Lower lobe of right lung (tissue), 2 donors: ENCODE measurements around the gene AMZ1. TPM values are rescaled to one million over a fixed set of nuclear protein-coding genes. Genes with fewer than 3 reads are reported as not detected.
"Not testable (repeated sequence)": the region's sequence is repeated elsewhere in the genome, so short reads cannot be mapped to it uniquely, and the experiment has no call there.

Experiments used
- ATAC-seq, 2 donors: fragments of 200-7000 bp; cut with Tn5 transposase; one replicate each; pipeline ENCODE4 v1.9.1; 2020 to 2022; ENCODE audit warnings: mild to moderate bottlenecking in 2 of 2, moderate library complexity in 2 of 2
- DNase-seq: peaks from one replicate; pipeline ENCODE4 v3.0.0-alpha.2; 2020
- H3K27ac ChIP-seq: fragments of 200-600 bp; one replicate; pipeline ENCODE4 v1.8.0; 2022
- H3K27me3 ChIP-seq: fragments of 200-600 bp; one replicate; pipeline ENCODE4 v1.8.0; 2022; ENCODE audit warnings: low read depth
- H3K36me3 ChIP-seq: fragments of 200-600 bp; one replicate; pipeline ENCODE4 v1.8.0; 2022; ENCODE audit warnings: mild to moderate bottlenecking
- H3K4me1 ChIP-seq: fragments of 200-600 bp; one replicate; pipeline ENCODE4 v1.8.0; 2022
- H3K4me3 ChIP-seq: fragments of 200-600 bp; one replicate; pipeline ENCODE4 v1.8.0; 2022; ENCODE audit warnings: mild to moderate bottlenecking
- H3K9me3 ChIP-seq: fragments of 200-600 bp; one replicate; pipeline ENCODE4 v1.8.0; 2022
- intact Hi-C: fragments of 100-400 bp; cut with DNase I; formaldehyde crosslinking; loops from one replicate; pipeline ENCODE4 v1.11.0; 2022
- total RNA-seq: library from RNA; stranded (reverse); fragmentation: NEBNext Ultra II Directional; extraction: Animal tissue kit (Norgen Biotek cat#: 25700); gene quantifications from one replicate; pipeline ENCODE4 v1.2.1, GENCODE V29; 2021
- TF ChIP-seq, protein P1 (sequence below): fragments of 200-600 bp; IDR thresholded peaks from one replicate; pipeline ENCODE4 v1.8.0; 2022; ENCODE audit warnings: antibody characterized with exemption, mild to moderate bottlenecking
- donor health status: DM: no; HTN: yes; CAD: no; lungs with severe emphysema.

Gene AMZ1
- total RNA-seq, 1 donor from 2014 or later = 0.47 TPM

GRCh38 chr7:2667843-2668242 is 20.2 kb upstream of the AMZ1 start:
- H3K9me3 ChIP-seq = no peaks in the 10 kb centered on the region
- TF ChIP-seq, protein P1, sequence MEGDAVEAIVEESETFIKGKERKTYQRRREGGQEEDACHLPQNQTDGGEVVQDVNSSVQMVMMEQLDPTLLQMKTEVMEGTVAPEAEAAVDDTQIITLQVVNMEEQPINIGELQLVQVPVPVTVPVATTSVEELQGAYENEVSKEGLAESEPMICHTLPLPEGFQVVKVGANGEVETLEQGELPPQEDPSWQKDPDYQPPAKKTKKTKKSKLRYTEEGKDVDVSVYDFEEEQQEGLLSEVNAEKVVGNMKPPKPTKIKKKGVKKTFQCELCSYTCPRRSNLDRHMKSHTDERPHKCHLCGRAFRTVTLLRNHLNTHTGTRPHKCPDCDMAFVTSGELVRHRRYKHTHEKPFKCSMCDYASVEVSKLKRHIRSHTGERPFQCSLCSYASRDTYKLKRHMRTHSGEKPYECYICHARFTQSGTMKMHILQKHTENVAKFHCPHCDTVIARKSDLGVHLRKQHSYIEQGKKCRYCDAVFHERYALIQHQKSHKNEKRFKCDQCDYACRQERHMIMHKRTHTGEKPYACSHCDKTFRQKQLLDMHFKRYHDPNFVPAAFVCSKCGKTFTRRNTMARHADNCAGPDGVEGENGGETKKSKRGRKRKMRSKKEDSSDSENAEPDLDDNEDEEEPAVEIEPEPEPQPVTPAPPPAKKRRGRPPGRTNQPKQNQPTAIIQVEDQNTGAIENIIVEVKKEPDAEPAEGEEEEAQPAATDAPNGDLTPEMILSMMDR = no peak
- H3K4me3 ChIP-seq = no peak overlapping the region
- no peak overlapping the region for H3K27ac ChIP-seq
- no peak for ATAC-seq
- peaks cover 13% of the 10 kb centered on the region for H3K4me1 ChIP-seq
- H3K27me3 ChIP-seq = peaks cover 8% of the 10 kb centered on the region
- intact Hi-C loops = no loop called here
- no peak for DNase-seq
- no peaks in the 10 kb centered on the region for H3K36me3 ChIP-seq

- no peak for DNase-seq
- intact Hi-C loops = no loop called here
Observed at GRCh38 chr7:2668401-2668800, 19.6 kb upstream of the AMZ1 start.

GRCh38 chr7:2670171-2670570 is 17.8 kb upstream of the AMZ1 start:
- TF ChIP-seq, protein P1 = no peak
- Histone ChIP-seq H3K36me3 (no peaks in the 10 kb centered on the region), H3K27ac (no peak overlapping the region), H3K4me1 (peaks cover 6% of the 10 kb centered on the region), H3K4me3 (no peak overlapping the region), H3K9me3 (peaks cover 3% of the 10 kb centered on the region), H3K27me3 (peaks cover 8% of the 10 kb centered on the region)
- no peak for ATAC-seq
- intact Hi-C loops = no loop called here
- DNase-seq = no peak

More at GRCh38 chr7:2668401-2668800, 19.6 kb upstream of the AMZ1 start:
- H3K27ac ChIP-seq = no peak overlapping the region
- TF ChIP-seq, protein P1 = no peak
- no peaks in the 10 kb centered on the region for H3K9me3 ChIP-seq
- no peak overlapping the region for H3K4me3 ChIP-seq
- ATAC-seq = no peak
- peaks cover 7% of the 10 kb centered on the region for H3K4me1 ChIP-seq
- peaks cover 8% of the 10 kb centered on the region for H3K27me3 ChIP-seq
- H3K36me3 ChIP-seq = no peaks in the 10 kb centered on the region

DNA sequence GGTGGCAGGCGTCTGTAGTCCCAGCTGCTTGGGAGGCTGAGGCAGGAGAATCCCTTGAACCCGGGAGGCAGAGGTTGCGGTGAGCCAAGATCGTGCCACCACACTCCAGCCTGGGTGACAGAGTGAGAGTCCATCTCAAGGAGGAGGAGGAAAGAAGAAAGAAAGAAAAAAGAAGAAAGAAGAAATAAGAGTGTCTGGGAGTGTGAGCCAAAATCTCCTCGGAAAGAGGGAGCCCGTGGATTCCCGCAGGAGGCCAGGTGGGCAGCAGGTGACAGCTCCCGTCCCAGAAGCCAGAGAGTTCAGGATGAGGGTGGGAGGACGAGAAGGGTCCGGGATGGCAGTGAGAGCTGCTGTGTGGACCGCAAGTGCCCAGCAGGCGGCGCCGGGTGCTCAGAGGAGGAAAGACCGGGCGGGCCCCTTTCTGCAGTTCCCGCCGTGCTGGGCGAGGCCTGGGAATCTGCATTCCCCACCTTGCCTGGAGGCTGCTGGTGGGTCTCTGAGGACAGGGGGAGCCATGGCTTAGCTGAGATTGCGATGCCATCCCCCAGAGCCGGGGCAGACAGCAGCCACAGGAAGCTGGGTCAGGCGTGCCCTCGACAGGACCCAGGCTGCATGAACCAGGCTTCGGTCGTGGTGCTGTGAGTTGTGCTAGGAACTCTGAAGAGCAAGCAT is 17.1 kb upstream of the AMZ1 start:
- Histone ChIP-seq H3K9me3 (peaks cover 3% of the 10 kb centered on the region), H3K27ac (no peak overlapping the region), H3K27me3 (peaks cover 1% of the 10 kb centered on the region), H3K4me3 (no peak overlapping the region), H3K36me3 (no peaks in the 10 kb centered on the region), H3K4me1 (peaks cover 6% of the 10 kb centered on the region)
- peak; percentile 88 to 89 for ATAC-seq
- intact Hi-C loops = no loop called here
- TF ChIP-seq, protein P1 = peak; percentile 90
- DNase-seq = peak; percentile 83

DNA sequence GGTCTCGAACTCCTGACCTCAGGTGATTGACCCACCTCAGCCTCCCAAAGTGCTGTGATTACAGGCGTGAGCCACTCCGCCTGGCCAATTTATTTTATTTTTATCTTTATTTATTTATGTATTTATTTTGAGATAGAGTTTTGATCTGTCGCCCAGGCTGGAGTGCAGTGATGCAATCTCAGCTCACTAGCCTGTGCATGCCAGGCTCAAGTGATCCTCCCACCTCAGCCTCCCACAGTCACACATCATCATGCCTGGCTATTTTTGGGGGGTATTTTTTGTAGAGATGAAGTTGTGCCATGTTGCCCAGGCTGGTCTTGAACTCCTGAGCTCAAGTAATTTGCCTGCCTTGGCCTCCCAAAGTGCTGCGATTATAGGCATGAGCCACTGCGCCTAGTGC is 14.8 kb upstream of the AMZ1 start:
- DNase-seq, H3K27me3 ChIP-seq, ATAC-seq, H3K27ac ChIP-seq, H3K4me3 ChIP-seq, intact Hi-C loops, H3K9me3 ChIP-seq, H3K4me1 ChIP-seq, H3K36me3 ChIP-seq: not testable (repeated sequence)

- DNase-seq = no peak
- Histone ChIP-seq H3K27ac (no peak overlapping the region), H3K4me1 (peaks cover 6% of the 10 kb centered on the region), H3K9me3 (peaks cover 3% of the 10 kb centered on the region), H3K36me3 (no peaks in the 10 kb centered on the region), H3K27me3 (no peaks in the 10 kb centered on the region), H3K4me3 (no peak overlapping the region)
- TF ChIP-seq, protein P1 = no peak
- ATAC-seq = no peak
- intact Hi-C loops = no loop called here
Observed at GRCh38 chr7:2673934-2674333, 14.1 kb upstream of the AMZ1 start.
